Measurements from ENCODE around the gene CCL20. TPM values are rescaled to one million over a fixed set of nuclear protein-coding genes. Genes with fewer than 3 reads are reported as not detected.

Gene CCL20
- total and polyA plus RNA-seq, 2 of the 8 experiments (the other 6 are each of a cell fraction or from before 2014, with no cell fraction given), result not detected

DNA sequence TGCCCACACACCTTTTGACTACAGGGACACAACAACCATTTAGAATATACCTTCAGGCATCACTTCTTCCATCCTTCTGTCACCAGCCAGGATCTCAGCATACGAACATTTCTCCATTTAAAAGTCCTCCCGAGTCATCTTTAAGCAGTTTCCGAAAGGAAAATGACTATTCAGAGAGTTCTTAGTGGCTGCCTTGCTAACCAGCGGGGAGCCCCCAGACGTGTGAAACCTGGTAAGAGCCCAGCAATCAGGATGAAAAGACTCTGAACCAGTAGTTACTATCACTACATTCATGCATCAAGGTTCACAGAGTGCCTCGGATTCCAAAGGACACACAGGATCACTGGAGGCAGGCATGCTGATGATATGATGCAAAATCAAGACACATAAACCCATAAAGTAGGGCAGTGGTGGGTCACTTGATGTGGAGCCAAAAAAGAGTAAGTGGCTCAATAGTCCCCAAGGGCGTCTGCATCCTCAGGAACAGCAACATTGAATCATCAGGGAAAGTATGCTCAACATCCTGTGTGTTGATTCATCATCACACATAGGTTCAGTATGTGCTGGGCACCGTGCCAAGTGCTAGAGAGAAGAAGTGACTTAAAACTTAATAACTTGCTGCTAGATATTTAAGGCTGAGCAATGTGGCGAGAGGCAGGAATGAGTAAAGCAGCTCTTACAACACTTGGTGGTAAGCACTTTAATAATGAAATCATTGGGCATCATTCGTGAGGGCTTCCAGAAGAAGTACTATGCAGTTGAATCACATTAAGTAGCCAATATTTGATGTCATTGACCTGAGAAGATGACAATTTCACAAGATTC lies 4.4 kb downstream of the CCL20 start (continued):
- TF ChIP-seq ASH2L (IDR thresholded peaks at IDR 0.05; ENCODE audit: low read length), result no peak
- TF ChIP-seq CHD1 (IDR thresholded peaks at IDR 0.05; ENCODE audit: low read depth, low read length), result no peak
- TF ChIP-seq BCL11A (IDR thresholded peaks at IDR 0.05; ENCODE audit: low read depth in 2 of 2, low read length in 2 of 2), result no peak
- TF ChIP-seq RXRA (IDR thresholded peaks at IDR 0.05; ENCODE audit: insufficient read depth, low read depth, low read length), result no peak
- TF ChIP-seq TCF12 (IDR thresholded peaks at IDR 0.05; ENCODE audit: low read depth, low read length), result no peak
- no peak for TF ChIP-seq CTBP2 (IDR thresholded peaks at IDR 0.05; ENCODE audit: borderline replicate concordance, insufficient read depth, insufficient read length, low read length)
- TF ChIP-seq, protein P1, sequence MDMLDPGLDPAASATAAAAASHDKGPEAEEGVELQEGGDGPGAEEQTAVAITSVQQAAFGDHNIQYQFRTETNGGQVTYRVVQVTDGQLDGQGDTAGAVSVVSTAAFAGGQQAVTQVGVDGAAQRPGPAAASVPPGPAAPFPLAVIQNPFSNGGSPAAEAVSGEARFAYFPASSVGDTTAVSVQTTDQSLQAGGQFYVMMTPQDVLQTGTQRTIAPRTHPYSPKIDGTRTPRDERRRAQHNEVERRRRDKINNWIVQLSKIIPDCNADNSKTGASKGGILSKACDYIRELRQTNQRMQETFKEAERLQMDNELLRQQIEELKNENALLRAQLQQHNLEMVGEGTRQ (IDR thresholded peaks at IDR 0.05; ENCODE audit: low read length), result no peak

Measured in H1 (cell line).